Umbilical cord (tissue), 2 donors: Measurements from ENCODE around the gene WDR77. TPM values are rescaled to one million over a fixed set of nuclear protein-coding genes. Genes with fewer than 3 reads are reported as not detected.
A peak's percentile ranks its signal among the peaks of the same experiment; 100 is the strongest.

Source experiments
- DNase-seq: peaks from one replicate; pipeline ENCODE4 v3.0.0-alpha.2; 2015; ENCODE audit warnings: low spot score
- total RNA-seq: library from RNA; depleted of rRNA; stranded (reverse); fragments of >200 nt; gene quantifications from one replicate; pipeline ENCODE4 v1.2.3, GENCODE V29; 2014; ENCODE audit warnings: low replicate concordance; ENCODE audit not compliant: insufficient read depth

Gene WDR77
- total RNA-seq, 1 donor from 2014 or later = 16.1 TPM

- no peak for DNase-seq
These were observed 20.5 kb upstream of the WDR77 start for GRCh38 chr1:111469539-111469938.

DNA sequence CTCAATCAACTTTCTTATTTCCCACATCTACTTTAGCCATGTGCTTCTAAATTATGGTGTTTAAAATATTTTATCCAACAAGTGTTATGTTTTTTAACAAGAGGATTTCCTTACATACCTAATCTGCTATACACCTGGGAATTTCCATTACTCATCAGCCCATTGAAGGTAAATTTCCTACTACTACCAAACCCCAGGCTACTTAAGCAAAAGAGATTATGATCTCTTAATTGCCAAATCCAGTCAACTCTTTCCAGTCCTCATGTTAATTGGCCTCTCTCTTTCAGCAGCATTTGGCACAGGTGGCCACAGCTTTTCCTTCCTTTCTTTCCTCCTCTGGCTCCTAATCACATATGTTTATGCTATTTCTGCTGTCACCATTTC lies 19.7 kb upstream of the WDR77 start:
- no peak for DNase-seq

DNA sequence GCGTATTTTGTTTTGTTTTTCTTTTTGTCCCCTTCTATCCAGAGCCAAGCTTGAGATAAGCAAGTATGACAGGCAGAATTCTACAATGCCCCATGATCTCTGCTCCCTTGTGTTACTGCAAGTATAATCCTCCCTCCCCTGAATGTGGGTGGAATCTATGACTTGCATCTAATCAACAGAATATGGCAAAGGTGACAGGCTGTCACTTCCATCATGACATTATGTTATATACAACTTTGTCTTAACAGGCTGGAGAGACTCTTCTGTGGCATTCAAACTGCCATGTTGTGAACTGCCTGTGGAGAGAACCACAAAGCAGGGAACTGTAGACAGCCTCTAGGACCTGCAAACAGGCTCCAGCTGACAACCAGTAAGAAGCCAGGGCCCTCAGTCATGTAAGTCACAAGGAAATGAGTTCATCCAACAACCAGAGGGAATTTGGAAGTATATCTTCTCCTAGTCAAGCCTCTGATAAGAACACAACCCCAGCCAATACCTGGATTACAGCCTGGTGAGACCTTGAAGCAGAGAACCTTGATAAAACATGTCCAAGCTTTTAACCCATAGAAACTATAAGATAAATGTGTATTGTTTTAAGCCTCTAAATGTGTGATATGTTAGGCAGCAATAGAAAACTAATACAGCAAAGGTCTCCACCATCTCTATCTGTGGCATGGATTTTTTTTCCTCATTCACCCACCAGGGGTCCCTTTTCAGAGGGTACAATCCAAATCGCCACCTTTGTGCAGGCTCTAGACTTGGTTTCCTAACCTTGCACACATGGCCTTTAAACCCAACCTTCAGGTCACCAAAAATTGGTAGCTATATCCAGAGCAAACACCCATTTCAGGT lies 19.0 kb upstream of the WDR77 start:
- DNase-seq = no peak

- DNase-seq = no peak
These were observed 17.4 kb upstream of the WDR77 start for GRCh38 chr1:111466480-111466879.

DNA sequence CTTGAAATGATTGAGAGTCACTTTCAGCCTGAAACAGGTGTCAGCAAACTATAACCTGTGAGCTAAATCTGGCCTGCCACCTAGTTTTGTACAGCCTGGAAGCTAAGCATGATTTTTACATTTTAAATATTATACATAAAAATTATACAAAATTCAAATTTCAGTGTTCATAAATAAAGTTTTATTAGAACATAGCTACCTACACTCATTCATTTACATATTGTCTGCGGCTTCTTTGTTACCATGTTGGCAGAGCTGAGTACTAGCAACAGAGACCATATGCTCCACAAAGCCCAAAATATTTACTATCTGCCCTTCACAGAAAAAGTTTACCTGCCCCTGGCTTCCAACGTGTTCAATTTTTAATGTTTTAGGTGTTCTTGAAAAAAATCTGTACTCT lies 16.7 kb upstream of the WDR77 start:
- DNase-seq = no peak

DNA sequence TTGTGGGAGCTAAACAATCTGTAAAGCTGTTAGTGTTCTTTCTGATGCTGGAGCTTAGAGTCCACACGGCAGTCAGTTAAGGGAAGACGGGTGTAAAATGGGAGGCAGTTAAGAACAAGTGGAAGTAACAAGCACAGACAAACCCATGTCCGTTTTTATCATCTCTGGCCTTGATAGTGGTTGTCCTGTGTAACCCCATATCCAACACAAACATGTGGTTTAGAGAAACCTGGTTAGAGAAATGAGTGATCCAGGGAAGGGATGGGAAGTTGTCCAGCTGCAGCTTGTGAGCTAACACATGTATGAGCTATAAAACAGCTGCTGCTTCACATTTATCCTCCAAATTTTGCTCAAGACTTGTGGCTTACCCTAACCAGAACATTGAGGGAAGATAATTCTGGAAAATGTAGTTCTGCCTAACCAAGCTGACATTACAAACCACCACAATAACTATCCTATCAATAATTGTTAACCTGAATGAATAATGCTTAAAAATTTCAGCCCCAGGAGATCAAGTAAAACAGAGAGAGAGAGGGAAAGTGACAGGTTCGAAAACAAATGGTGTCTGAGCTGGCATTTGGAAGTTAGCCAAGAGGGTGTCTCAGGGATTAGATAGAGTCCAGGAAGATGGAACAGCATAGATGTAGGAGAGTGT lies 14.1 kb upstream of the WDR77 start:
- peak; percentile 29 for DNase-seq

DNA sequence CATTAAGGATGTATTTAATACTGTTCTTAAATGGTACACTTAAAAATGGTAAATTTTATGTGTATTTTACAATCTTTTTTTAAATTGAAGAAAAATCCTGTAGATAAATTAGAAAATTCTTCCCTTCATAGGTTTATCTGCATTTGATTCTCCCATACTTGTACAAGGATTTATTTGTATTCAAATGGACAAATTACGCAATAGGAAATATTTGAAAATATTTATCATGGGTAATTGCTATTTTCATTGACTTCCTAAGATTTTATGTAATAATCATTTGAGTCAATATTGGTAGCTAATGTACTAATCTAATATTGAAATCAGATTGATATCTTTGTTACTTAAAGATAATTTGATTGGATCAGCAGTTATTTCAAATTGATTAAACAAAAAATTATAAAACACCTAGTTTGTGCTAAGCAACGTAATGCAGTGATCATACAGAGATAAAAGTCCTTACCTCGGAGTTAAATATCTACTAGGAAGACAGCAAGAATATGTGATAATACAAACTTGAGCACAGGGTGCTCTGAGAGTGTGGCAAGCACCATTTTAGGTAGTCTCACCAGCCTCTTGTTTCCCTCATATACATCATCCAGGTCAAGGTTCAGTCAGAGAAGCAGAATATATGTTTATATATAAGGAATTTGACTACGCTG lies 13.4 kb upstream of the WDR77 start:
- DNase-seq = no peak

DNA sequence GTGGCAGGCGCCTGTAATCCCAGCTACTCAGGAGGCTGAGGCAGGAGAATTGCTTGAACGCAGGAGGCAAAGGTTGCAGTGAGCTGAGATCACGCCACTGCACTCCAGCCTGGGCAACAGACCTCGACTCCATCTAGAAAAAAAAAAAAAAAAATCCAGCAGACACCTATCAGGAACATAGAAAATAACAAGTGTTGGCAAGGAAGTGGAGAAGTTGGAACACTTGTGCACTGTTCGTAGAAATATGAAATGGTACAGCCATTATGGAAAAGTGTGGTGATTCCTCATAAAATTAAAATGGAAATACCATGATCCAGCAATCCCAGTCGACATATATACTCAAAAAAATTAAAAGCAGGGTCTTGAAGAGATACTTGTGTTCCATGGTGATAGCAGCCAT lies 12.7 kb upstream of the WDR77 start:
- DNase-seq = no peak

GRCh38 chr1:111455642-111456031 lies 6.6 kb upstream of the WDR77 start:
- DNase-seq = no peak

DNA sequence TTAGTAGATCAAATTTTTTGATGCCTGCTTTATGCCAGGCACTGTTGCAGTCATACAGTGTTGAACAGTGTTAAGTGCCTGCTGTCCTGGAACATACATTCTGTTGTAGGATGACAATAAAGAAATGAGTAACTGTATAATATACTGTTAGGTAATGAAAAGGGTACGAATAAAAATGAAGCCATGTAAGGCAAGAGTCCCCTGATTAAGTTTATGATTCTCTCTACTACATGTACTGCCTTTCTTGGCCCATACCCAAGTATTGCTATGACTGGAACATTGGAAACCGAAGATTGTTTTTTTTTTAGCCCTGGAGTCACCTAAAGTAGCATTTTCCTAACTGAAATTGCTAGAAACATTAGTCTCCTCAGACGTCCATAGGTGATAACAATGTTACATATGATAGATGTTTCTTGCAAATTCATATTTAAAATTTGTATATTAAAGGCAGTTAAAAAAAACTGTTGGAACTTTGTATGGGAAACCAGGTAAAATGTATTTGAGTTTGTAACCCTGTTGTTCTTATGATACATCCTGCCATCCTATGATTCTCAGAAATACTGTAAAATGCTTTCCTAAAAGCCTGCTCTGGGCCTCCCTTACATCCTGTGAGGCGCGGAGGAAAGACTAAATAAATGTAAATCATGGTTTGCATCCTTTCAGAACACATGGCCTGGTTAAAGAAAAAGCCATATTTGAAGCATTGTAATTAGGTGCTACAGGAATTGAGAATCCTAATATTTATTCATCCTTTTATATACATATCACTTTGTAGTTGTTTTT lies 6.0 kb upstream of the WDR77 start:
- DNase-seq = no peak

GRCh38 chr1:111453706-111454105 lies 4.7 kb upstream of the WDR77 start:
- no peak for DNase-seq

DNA sequence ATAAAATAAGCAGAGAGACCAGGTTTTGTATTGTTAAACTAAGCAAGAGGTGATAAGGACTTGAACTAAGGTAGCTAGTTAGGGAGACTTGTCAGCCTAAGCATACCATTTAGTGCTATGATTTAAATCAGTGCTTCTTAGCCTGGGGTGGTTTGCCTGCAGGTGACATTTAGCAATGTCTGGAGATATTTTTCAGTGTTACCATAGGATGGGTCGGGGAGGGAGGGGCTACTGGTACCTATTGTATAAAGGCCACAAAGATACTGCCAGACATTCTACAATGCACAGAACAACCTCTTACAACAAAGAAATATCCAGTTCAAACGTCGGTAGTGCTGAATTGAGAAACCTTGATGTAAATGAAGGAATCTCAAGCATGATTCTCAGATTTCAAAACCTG lies 3.5 kb upstream of the WDR77 start:
- no peak for DNase-seq

- DNase-seq = no peak
These were observed 1.1 kb upstream of the WDR77 start for GRCh38 chr1:111450185-111450584.

GRCh38 chr1:111449703-111450017 lies 604 bp upstream of the WDR77 start:
- no peak for DNase-seq

GRCh38 chr1:111448482-111448917 lies 556 bp downstream of the WDR77 start:
- DNase-seq = no peak

DNA sequence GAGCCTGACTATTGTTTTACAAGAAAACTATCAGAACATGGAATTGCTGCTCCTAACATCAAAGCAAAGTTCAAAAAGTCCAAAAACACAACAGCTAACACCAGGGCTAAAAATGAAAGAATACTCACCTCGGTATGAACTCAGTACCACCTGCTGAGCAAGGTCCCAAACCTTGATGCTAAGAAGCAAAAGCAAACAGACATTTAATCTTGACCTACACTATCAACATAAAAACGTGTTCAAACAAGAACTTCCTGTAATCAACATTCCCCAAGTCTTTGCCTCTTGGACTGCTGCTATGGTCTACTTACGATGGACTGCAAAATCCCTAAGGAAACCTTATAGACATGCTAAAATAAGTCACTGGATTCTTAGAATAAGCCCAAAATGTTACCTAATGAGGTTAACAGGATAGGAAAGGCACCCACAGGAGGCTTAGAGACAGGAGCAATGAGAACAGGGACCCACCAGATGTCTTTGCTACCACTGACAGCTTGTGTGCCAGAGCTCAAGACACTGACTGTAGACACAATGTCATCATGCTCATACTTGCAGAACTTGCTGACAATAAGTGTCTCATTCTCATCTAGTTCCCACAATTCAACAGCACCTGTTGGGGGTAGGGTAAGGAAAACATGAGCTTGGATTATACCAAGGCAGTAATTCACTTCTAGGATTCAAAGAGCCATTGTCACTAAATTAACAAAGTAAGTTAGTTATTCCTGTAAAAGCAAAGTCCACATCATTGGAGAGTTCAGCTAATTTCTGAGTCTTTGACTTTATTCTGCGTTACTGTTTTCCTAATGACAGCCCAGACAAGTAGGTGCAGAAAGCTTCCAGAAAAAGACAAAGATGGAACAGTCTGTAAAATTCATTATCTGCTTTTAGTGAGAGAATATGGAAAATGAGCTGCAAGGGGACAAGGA lies 1.8 kb downstream of the WDR77 start:
- DNase-seq = no peak

GRCh38 chr1:111446546-111446945 lies 2.5 kb downstream of the WDR77 start:
- DNase-seq = no peak

DNA sequence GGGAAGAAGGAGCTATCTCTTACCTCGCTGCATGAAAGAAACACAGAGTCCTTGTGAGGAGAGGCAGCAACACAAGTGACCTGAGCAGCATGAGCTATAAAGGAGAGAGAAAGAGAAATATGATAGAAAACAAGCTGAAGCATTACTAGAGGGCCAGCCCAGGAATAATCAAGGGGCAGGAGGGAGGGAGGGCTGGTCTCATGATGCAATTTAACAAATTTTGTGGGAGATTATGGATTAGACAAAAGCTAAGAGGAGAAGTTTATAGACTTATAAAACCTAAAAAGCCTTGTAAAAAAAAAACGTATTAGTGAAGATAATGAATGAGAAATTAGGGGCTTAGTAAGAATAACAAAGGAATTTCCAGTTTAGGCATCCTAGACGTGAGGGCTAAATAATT lies 5.0 kb downstream of the WDR77 start:
- no peak for DNase-seq

DNA sequence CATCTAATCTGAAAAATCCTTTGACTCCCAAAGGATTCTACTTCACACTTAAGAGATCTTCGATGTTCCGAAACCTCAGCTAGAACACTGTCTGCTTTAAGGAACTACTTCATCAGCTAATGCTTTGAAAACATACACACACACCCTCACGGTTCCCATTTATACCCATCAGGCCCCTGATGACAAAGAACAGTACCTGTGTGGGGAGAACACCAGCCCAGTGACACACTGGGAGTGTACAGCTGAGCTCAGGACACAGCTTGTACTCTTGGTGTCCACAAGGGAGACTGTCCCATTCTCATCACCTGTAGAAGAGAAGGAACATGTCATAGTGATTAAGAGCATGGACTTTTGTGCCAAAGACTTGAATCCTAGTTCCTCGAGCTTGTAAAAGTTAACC lies 6.6 kb downstream of the WDR77 start:
- DNase-seq = no peak

GRCh38 chr1:111441573-111442192 lies 7.4 kb downstream of the WDR77 start:
- no peak for DNase-seq
